Gastroesophageal sphincter (tissue), 4 donors: ENCODE results near the gene SNX1. TPM values are rescaled to one million over a fixed set of nuclear protein-coding genes. Genes with fewer than 3 reads are reported as not detected.
"Not testable (repeated sequence)": the region's sequence is repeated elsewhere in the genome, so short reads cannot be mapped to it uniquely, and the experiment has no call there.

Experiments used
- ATAC-seq: fragments of 150-250 bp; one replicate; pipeline ENCODE4 v1.9.1; 2016; ENCODE audit warnings: mild to moderate bottlenecking, moderate library complexity
- H3K27ac ChIP-seq, 4 donors: fragments of 200-600 bp; sonication (generic) in 3 of 4; 1 replicate in 3 of 4; 2 replicates in 1 of 4; pipeline ENCODE4 v1.5.1; 2016 to 2019
- H3K27me3 ChIP-seq: fragments of 200-600 bp; sonication (generic); one replicate; pipeline ENCODE4 v1.5.1; 2019
- H3K36me3 ChIP-seq, 2 donors: fragments of 200-600 bp; sonication (generic); one replicate each; pipeline ENCODE4 v1.5.1; 2019; ENCODE audit warnings: control low read depth in 1 of 2
- H3K4me1 ChIP-seq, 3 donors: fragments of 200-600 bp; sonication (generic); 1 replicate in 2 of 3; 2 replicates in 1 of 3; pipeline ENCODE4 v1.5.1; 2016 to 2019; ENCODE audit warnings: control low read depth in 2 of 3
- H3K4me3 ChIP-seq, 2 donors: fragments of 200-600 bp; sonication (generic); one replicate each; pipeline ENCODE4 v1.5.1; 2019; ENCODE audit warnings: mild to moderate bottlenecking in 1 of 2, moderate library complexity in 1 of 2
- H3K9me3 ChIP-seq, 3 donors: fragments of 200-600 bp; sonication (generic); one replicate each; pipeline ENCODE4 v1.5.1; 2017 to 2019; ENCODE audit warnings: control low read depth in 2 of 3
- CTCF ChIP-seq, 4 experiments: fragments of 200-600 bp in 2 of 4; fragments of 450-650 bp in 2 of 4; sonication (generic) in 1 of 4; IDR thresholded peaks; one replicate each; pipeline ENCODE4 v1.5.1; 2017 to 2019; ENCODE audit warnings: antibody characterized with exemption in 4 of 4, mild to moderate bottlenecking in 2 of 4, moderate library complexity in 2 of 4
- EP300 ChIP-seq: sonication (generic); formaldehyde crosslinking; IDR thresholded peaks from one replicate; pipeline ENCODE4 v1.6.1; 2017; ENCODE audit warnings: antibody characterized with exemption, mild to moderate bottlenecking
- POLR2A ChIP-seq, 2 donors: fragments of 450-650 bp; IDR thresholded peaks; one replicate each; pipeline ENCODE4 v1.6.1; 2017; ENCODE audit warnings: antibody characterized with exemption in 2 of 2, mild to moderate bottlenecking in 2 of 2, moderate library complexity in 1 of 2
- POLR2AphosphoS5 ChIP-seq: sonication (generic); formaldehyde crosslinking; IDR thresholded peaks from one replicate; pipeline ENCODE4 v1.6.1; 2017; ENCODE audit warnings: antibody characterized with exemption
- WGBS, 2 donors: methylation state at CpG; one replicate each; pipeline ENCODE4 v1.1.5; 2018; ENCODE audit warnings: low coverage in 1 of 2; 5-methylcytosine and 5-hydroxymethylcytosine counted together
- total RNA-seq, 4 donors: library from RNA; depleted of rRNA; stranded (reverse); fragments of >200 nt; gene quantifications; one replicate each; pipeline ENCODE4 v1.1.0, GENCODE V29; 2016

The SNX1 gene
- total RNA-seq, 4 donors from 2014 or later: 67.9 to 103 (median 87.8) TPM

- ATAC-seq: no peak
- H3K27ac ChIP-seq: no peak overlapping the region
- no peak overlapping the region for H3K4me3 ChIP-seq
- no peaks in the 10 kb centered on the region for H3K27me3 ChIP-seq
- peaks cover 0 to 32% (median 0%) of the 10 kb centered on the region in 3 donors for H3K4me1 ChIP-seq
- peaks cover 0 to 36% of the 10 kb centered on the region in 2 donors for H3K36me3 ChIP-seq
- TF ChIP-seq EP300 (no peak), CTCF (IDR thresholded peaks at IDR 0.05) (no peak), POLR2AphosphoS5 (no peak)
- 93 to 100% methylated on average over 2 of the region's 2 CpGs for WGBS, 2 donors
- no peaks in the 10 kb centered on the region for H3K9me3 ChIP-seq
Observed at GRCh38 chr15:64072812-64073211, 23.0 kb upstream of the SNX1 start.

DNA sequence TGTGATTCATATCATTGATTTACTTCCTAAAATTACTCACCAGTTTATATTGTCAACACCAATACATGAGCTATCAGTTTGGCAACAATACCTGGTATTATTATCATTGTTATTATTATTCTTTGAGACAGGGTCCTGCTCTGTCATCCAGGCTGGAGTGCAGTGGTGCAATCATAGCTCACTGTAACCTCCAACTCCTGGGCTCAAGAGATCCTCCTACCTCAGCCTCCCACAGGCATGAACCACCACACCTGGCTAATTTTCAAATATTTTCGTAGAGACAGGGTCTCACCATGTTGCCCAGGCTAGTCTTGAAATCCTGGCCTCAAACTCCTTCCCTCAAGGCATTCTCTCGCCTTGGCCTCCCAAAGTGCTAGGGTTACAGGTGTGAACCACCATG lies 22.3 kb upstream of the SNX1 start:
- ATAC-seq, H3K4me3 ChIP-seq, H3K27ac ChIP-seq, H3K27me3 ChIP-seq, H3K9me3 ChIP-seq: not testable (repeated sequence)
- Histone ChIP-seq H3K4me1 (peaks cover 0 to 29% (median 0%) of the 10 kb centered on the region in 3 donors), H3K36me3 (peaks cover 0 to 40% of the 10 kb centered on the region in 2 donors)
- 92 to 100% methylated on average over 1 to 2 of the region's 2 CpGs for WGBS, 2 donors

- Histone ChIP-seq H3K27me3 (no peaks in the 10 kb centered on the region), H3K9me3 (no peaks in the 10 kb centered on the region), H3K36me3 (peaks cover 0 to 87% of the 10 kb centered on the region in 2 donors), H3K4me1 (no peaks in the 10 kb centered on the region), H3K27ac (no peak overlapping the region), H3K4me3 (no peak overlapping the region)
- TF ChIP-seq CTCF (IDR thresholded peaks at IDR 0.05) (no peak), POLR2A (IDR thresholded peaks at IDR 0.05) (no peak)
- ATAC-seq: no peak
- 67 to 100% methylated on average over 1 to 3 of the region's 3 CpGs for WGBS, 2 donors
Observed at GRCh38 chr15:64082757-64083156, 13.0 kb upstream of the SNX1 start.

DNA sequence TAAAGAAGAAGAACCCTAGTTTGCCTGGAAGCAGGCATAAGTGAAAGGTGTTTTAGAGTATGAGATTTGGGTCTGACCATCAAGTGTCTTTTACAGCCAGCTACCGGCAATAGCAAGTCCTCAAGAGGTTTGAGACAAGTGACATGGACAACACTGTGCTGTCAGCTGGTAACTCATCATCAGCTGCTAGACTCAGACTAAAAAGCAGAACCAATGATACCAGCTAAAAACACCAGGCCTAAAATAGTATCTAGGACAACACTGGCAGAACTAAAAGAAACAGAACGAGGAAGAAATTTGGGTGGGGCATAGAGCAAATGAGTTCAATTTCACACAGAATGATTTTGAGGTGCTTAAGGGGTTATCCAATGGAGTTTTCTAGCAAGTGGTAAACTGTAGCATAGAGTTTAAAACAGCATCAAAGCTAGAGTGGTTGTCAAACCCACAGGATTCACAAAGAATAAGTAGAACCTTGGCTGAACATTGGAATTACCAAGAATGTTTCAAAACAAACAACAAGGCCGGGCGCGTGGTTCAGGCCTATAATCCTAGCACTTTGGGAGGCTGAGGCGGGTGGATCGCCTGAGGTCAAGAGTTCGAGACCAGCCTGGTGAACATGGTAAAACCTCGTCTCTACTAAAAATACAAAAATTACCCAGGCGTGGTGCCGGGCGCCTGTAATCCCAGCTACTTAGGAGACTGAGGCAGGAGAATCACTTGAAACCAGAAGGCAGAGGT lies 6.1 kb upstream of the SNX1 start:
- ATAC-seq: no peak
- no peak overlapping the region for H3K4me3 ChIP-seq
- peak overlapping the region in 2 of 4 donors; percentile 41 to 54 for H3K27ac ChIP-seq

GRCh38 chr15:64090527-64090926 lies 5.3 kb upstream of the SNX1 start:
- TF ChIP-seq POLR2AphosphoS5 (no peak), EP300 (no peak), CTCF (IDR thresholded peaks at IDR 0.05) (no peak), POLR2A (IDR thresholded peaks at IDR 0.05) (no peak)
- Histone ChIP-seq H3K36me3 (peaks cover 0 to 42% of the 10 kb centered on the region in 2 donors), H3K27ac (peak overlapping the region in 2 of 4 donors; percentile 41 to 54), H3K9me3 (no peaks in the 10 kb centered on the region), H3K4me3 (no peak overlapping the region), H3K27me3 (no peaks in the 10 kb centered on the region), H3K4me1 (peaks cover 2 to 40% (median 13%) of the 10 kb centered on the region in 3 donors)
- 40 to 94% methylated on average over 2 to 3 of the region's 3 CpGs for WGBS, 2 donors
- ATAC-seq: no peak

More for the DNA sequence above, 6.1 kb upstream of the SNX1 start:
- Histone ChIP-seq H3K36me3 (peaks cover 0 to 50% of the 10 kb centered on the region in 2 donors), H3K27me3 (no peaks in the 10 kb centered on the region), H3K9me3 (no peaks in the 10 kb centered on the region), H3K4me1 (peaks cover 0 to 32% (median 5%) of the 10 kb centered on the region in 3 donors)
- TF ChIP-seq EP300: no peak
- no peak for TF ChIP-seq POLR2AphosphoS5
- TF ChIP-seq CTCF (IDR thresholded peaks at IDR 0.05): no peak
- TF ChIP-seq POLR2A (IDR thresholded peaks at IDR 0.05): no peak
- 79 to 89% methylated on average over 2 to 12 of the region's 12 CpGs for WGBS, 2 donors
